ENCODE measurements around the gene DENND1A. TPM values are rescaled to one million over a fixed set of nuclear protein-coding genes. Genes with fewer than 3 reads are reported as not detected.
A peak's percentile ranks its signal among the peaks of the same experiment; 100 is the strongest.

DENND1A gene
- total and polyA plus RNA-seq, 8 donors = 4.4 to 109 (median 21.4) TPM

DNA sequence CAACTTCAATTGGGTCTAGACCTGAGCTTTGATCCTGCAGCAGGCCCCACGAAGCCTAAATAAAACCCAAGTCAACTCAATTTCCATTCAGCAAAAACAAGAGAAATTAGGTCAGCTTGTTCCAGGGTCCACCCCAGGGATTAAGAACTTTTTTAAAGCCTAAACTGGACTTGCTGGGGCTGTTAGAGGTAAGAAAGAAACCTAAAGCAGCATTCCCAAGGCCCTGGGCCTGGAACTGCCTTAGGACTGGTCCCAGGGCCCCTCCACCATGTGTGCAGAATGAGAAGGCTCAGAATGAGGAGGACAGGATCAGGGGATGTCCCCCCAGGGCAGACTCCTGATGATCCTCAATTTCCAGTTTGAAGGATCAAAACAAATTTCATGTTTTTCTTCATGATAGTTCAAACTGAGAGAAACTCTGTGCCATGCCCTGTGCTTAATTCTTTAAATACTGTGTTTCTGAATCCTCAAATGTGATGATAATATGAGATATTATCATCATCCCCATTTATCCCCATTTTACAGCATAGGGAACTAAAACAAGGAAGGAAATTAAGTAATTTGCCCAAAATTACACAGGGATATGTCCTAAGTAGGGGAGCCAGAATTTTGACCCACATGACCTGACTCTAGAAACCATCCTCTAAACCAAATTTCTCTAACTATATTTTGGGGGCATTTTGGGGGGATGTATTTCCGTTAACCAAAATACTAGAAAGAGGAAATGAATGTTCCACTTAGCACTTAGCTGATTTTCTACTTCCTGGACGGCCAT lies 64.5 kb downstream of the DENND1A start:
- Histone ChIP-seq H3K4me3 (no peak overlapping the region), H3K4me1 (peaks cover 0 to 55% (median 25%) of the 10 kb centered on the region in 4 donors), H3K36me3 (no peaks in the 10 kb centered on the region), H3K27me3 (no peaks in the 10 kb centered on the region), H3K27ac (no peak overlapping the region), H3K9me3 (no peaks in the 10 kb centered on the region)
- intact Hi-C loops (cut with DNase I; ENCODE audit: low total_unique reads) = no loop called here
- TF ChIP-seq POLR2AphosphoS5 (IDR thresholded peaks at IDR 0.05) (no peak), POLR2A (IDR thresholded peaks at IDR 0.05) (no peak), EP300 (IDR thresholded peaks at IDR 0.05) (no peak)
- TF ChIP-seq, protein P1, sequence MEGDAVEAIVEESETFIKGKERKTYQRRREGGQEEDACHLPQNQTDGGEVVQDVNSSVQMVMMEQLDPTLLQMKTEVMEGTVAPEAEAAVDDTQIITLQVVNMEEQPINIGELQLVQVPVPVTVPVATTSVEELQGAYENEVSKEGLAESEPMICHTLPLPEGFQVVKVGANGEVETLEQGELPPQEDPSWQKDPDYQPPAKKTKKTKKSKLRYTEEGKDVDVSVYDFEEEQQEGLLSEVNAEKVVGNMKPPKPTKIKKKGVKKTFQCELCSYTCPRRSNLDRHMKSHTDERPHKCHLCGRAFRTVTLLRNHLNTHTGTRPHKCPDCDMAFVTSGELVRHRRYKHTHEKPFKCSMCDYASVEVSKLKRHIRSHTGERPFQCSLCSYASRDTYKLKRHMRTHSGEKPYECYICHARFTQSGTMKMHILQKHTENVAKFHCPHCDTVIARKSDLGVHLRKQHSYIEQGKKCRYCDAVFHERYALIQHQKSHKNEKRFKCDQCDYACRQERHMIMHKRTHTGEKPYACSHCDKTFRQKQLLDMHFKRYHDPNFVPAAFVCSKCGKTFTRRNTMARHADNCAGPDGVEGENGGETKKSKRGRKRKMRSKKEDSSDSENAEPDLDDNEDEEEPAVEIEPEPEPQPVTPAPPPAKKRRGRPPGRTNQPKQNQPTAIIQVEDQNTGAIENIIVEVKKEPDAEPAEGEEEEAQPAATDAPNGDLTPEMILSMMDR (IDR thresholded peaks at IDR 0.05) = no peak
- WGBS, 5 donors = 86 to 94% (median 89%) methylated on average over 3 of the region's 3 CpGs
- DNase-seq = no peak

DNA sequence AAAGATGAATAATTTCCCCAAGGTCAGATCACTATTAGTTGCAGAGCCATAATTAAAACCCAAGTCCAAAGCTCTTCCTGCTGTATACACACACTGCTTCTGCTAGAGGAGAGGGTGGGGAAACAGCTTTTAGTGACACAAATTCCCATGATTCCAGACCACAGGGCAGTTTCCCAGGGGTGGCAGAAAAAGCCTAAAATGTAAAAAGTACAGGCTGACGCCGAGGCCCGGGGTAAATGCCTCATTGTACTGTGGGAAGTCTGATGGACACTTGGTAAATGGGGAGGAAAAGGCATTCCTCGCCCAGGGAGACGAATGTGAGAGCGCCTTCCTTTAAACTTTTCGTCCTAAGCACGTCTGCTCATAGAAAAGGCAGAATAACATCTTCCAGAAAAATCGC lies 65.7 kb downstream of the DENND1A start:
- Histone ChIP-seq H3K4me3 (no peak overlapping the region), H3K36me3 (no peaks in the 10 kb centered on the region), H3K9me3 (no peaks in the 10 kb centered on the region), H3K27me3 (no peaks in the 10 kb centered on the region), H3K4me1 (peaks cover 0 to 56% (median 25%) of the 10 kb centered on the region in 4 donors), H3K27ac (no peak overlapping the region)
- no peak for DNase-seq
- 91 to 96% (median 93%) methylated on average over 9 of the region's 9 CpGs for WGBS, 5 donors
- intact Hi-C loops (cut with DNase I; ENCODE audit: low total_unique reads) = no loop called here
- no peak for TF ChIP-seq EP300 (IDR thresholded peaks at IDR 0.05)
- no peak for TF ChIP-seq POLR2A (IDR thresholded peaks at IDR 0.05)
- no peak for TF ChIP-seq POLR2AphosphoS5 (IDR thresholded peaks at IDR 0.05)
- TF ChIP-seq, protein P1 (IDR thresholded peaks at IDR 0.05) = no peak

DNA sequence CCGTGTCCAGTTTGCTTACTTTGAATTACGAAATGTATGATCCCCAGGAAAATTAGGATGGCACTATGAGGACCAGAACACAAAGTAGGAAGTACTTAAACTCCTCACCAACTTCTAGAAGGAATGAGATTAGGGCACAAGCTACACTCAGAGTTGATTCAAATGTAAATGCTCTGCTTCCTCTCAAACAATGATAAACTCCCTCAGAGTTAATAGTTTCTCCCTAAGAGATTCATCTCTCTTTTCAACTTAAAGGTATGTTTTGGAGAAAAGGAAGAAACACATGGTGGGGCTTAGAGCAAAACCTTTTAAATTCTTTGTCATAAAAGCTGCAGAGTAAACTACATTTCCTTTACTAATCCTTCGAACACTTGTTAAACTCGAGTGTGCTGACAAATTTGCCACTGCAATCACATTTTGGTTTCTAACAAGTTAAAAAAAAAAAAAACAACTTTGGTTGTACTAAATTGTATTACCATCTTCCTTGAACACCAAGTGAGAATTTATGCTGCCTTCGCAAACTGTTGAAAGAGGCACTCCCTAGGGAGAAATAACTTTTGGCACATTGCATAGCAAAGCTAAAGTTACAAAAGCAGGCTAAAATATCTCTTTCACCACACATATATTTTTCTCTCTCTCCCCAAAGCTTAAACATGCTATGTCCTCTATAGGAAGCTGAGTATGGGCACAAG lies 66.6 kb downstream of the DENND1A start:
- Histone ChIP-seq H3K9me3 (no peaks in the 10 kb centered on the region), H3K27me3 (no peaks in the 10 kb centered on the region), H3K4me1 (peaks cover 0 to 50% (median 21%) of the 10 kb centered on the region in 4 donors), H3K27ac (no peak overlapping the region), H3K4me3 (no peak overlapping the region), H3K36me3 (no peaks in the 10 kb centered on the region)
- whole genome bisulfite sequencing, 5 donors = 74 to 92% (median 85%) methylated on average over 5 of the region's 5 CpGs
- intact Hi-C loops (cut with DNase I; ENCODE audit: low total_unique reads) = no loop called here
- DNase-seq = peak in 1 of 2 donors; percentile 18
- no peak for TF ChIP-seq POLR2A (IDR thresholded peaks at IDR 0.05)
- TF ChIP-seq POLR2AphosphoS5 (IDR thresholded peaks at IDR 0.05) = no peak
- TF ChIP-seq, protein P1 (IDR thresholded peaks at IDR 0.05) = no peak
- no peak for TF ChIP-seq EP300 (IDR thresholded peaks at IDR 0.05)

DNA sequence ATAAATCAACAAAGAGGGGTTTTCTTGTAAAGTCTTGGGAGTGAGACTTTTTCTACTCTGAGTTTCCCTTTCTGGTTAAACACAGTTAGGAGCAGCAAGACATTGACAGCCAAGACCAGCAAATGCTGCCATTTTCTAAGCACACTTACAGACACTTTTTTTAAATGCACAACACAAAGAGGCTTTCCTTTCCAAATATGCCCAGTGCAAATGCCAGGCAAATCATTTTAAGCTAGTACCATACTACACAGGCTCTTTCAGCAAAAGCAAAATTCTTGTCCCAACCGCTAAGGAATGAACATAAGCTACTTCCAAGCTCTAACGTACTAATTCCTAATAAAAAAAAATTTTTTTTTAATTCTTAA lies 68.2 kb downstream of the DENND1A start:
- H3K9me3 ChIP-seq = no peaks in the 10 kb centered on the region
- H3K4me1 ChIP-seq = peaks cover 0 to 35% (median 10%) of the 10 kb centered on the region in 4 donors
- intact Hi-C loops (cut with DNase I; ENCODE audit: low total_unique reads) = no loop called here
- no peak overlapping the region for H3K27ac ChIP-seq
- H3K27me3 ChIP-seq = no peaks in the 10 kb centered on the region
- no peaks in the 10 kb centered on the region for H3K36me3 ChIP-seq
- no peak for TF ChIP-seq POLR2AphosphoS5 (IDR thresholded peaks at IDR 0.05)
- TF ChIP-seq POLR2A (IDR thresholded peaks at IDR 0.05) = no peak
- no peak for TF ChIP-seq EP300 (IDR thresholded peaks at IDR 0.05)
- TF ChIP-seq, protein P1 (IDR thresholded peaks at IDR 0.05) = no peak
- 91 to 100% (median 95%) methylated on average over 2 of the region's 2 CpGs for WGBS, 5 donors
- no peak overlapping the region for H3K4me3 ChIP-seq
- DNase-seq = no peak
